SU-DHL-6 (cell line): ENCODE measurements around the gene SPNS1.

Experiments
- EZH2phosphoT487 ChIP-seq: fragments of 200-600 bp; sonication (generic), shearing (Covaris generic); conservative IDR thresholded peaks from 2 replicates; pipeline ENCODE4 v1.6.1; 2018; ENCODE audit warnings: mild to moderate bottlenecking, antibody characterized with exemption, low read length, moderate library complexity, mixed read lengths
- TF ChIP-seq, protein P1 (sequence below): fragments of 200-600 bp; sonication (generic); IDR thresholded peaks from one replicate; pipeline ENCODE4 v1.5.1; 2017; ENCODE audit warnings: antibody characterized with exemption, mild to moderate bottlenecking, low read length, moderate library complexity; ENCODE audit not compliant: insufficient read depth, poor library complexity, severe bottlenecking

DNA sequence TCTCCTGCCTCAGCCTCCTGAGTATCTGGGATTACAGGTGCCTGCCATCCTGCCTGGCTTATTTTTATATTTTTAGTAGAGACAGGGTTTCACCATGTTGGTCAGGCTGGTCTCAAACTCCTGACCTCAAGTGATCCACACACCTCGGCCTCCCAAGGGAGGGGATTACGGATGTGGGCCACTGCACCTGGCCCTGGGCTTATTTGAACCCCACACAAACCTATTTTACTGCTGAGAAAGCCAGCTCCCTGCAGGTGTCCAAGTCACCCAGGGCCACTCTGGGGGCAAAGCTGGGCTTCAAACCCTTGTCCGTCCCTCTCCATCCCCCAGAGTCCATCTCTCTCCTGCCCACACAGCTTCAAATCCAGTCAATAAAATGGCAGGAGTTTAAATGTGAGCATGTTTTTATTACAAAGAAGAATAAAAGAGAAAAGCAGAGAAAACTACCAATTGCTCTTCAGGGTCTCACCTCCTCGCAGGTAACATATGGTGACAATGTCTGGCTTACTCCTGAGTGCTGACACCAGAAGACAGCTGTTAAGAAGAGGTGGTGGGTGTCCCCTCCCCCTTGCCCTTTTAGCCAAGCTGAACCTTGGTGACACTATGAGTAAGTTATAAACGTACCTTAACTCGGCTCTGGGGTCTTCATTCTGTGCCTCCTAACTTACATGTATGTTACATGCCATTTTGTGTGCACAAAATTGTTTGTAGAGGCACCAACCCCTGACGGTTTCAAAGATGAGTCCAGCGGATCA is 55.7 kb downstream of the SPNS1 start:
- TF ChIP-seq, protein P1, sequence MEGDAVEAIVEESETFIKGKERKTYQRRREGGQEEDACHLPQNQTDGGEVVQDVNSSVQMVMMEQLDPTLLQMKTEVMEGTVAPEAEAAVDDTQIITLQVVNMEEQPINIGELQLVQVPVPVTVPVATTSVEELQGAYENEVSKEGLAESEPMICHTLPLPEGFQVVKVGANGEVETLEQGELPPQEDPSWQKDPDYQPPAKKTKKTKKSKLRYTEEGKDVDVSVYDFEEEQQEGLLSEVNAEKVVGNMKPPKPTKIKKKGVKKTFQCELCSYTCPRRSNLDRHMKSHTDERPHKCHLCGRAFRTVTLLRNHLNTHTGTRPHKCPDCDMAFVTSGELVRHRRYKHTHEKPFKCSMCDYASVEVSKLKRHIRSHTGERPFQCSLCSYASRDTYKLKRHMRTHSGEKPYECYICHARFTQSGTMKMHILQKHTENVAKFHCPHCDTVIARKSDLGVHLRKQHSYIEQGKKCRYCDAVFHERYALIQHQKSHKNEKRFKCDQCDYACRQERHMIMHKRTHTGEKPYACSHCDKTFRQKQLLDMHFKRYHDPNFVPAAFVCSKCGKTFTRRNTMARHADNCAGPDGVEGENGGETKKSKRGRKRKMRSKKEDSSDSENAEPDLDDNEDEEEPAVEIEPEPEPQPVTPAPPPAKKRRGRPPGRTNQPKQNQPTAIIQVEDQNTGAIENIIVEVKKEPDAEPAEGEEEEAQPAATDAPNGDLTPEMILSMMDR = no peak
- no peak for TF ChIP-seq EZH2phosphoT487
